GM23248 (cell line): ENCODE data around the gene HTT. TPM values are rescaled to one million over a fixed set of nuclear protein-coding genes. Genes with fewer than 3 reads are reported as not detected.

ENCODE experiments used
- DNase-seq: peaks from one replicate; pipeline ENCODE4 v3.0.0-alpha.2; 2015
- H2AFZ ChIP-seq: fragments of 200-600 bp; sonication (generic); 2 replicates; pipeline ENCODE4 v1.6.1; 2016; ENCODE audit warnings: antibody characterized with exemption
- H3F3A ChIP-seq: fragments of 200-600 bp; sonication (generic); 2 replicates; pipeline ENCODE4 v1.6.1; 2016; ENCODE audit warnings: mild to moderate bottlenecking, antibody characterized with exemption, mixed run types; ENCODE audit not compliant: insufficient read depth
- H3K27ac ChIP-seq: fragments of 200-600 bp; sonication (generic); 2 replicates; pipeline ENCODE4 v1.5.1; 2016; ENCODE audit warnings: mild to moderate bottlenecking
- H3K27me3 ChIP-seq: fragments of 200-600 bp; sonication (generic); replicated peaks from 2 replicates; pipeline ENCODE4 v1.6.1; 2016; ENCODE audit warnings: mild to moderate bottlenecking; ENCODE audit not compliant: insufficient read depth
- H3K36me3 ChIP-seq: fragments of 200-600 bp; sonication (generic); 2 replicates; pipeline ENCODE4 v1.6.1; 2016; ENCODE audit warnings: low read depth, mild to moderate bottlenecking
- H3K4me1 ChIP-seq: fragments of 200-600 bp; sonication (generic); 2 replicates; pipeline ENCODE4 v1.6.1; 2016; ENCODE audit warnings: mild to moderate bottlenecking; ENCODE audit not compliant: insufficient read depth
- H3K4me2 ChIP-seq: fragments of 200-600 bp; sonication (generic); one replicate; pipeline ENCODE4 v1.6.1; 2016; ENCODE audit warnings: mild to moderate bottlenecking; ENCODE audit not compliant: unreplicated experiment
- H3K4me3 ChIP-seq: fragments of 200-600 bp; sonication (generic); 2 replicates; pipeline ENCODE4 v1.5.1; 2016; ENCODE audit warnings: mild to moderate bottlenecking
- H3K79me2 ChIP-seq: fragments of 200-600 bp; sonication (generic); 2 replicates; pipeline ENCODE4 v1.6.1; 2016; ENCODE audit warnings: mild to moderate bottlenecking; ENCODE audit not compliant: insufficient read depth
- H3K9ac ChIP-seq: fragments of 200-600 bp; sonication (generic); 2 replicates; pipeline ENCODE4 v1.6.1; 2016; ENCODE audit warnings: mild to moderate bottlenecking
- H3K9me2 ChIP-seq: fragments of 200-600 bp; sonication (generic); 2 replicates; pipeline ENCODE4 v1.6.1; 2016; ENCODE audit warnings: mixed run types, mild to moderate bottlenecking, moderate library complexity; ENCODE audit not compliant: insufficient read depth
- H3K9me3 ChIP-seq: fragments of 200-600 bp; sonication (generic); one replicate; pipeline ENCODE4 v1.6.1; 2017; ENCODE audit warnings: low read depth
- H4K20me1 ChIP-seq: fragments of 200-600 bp; sonication (generic); 2 replicates; pipeline ENCODE4 v1.6.0; 2016; ENCODE audit not compliant: insufficient read depth
- EZH2 ChIP-seq: fragments of 200-600 bp; sonication (generic); IDR thresholded peaks from 2 replicates; pipeline ENCODE4 v1.6.1; 2018; ENCODE audit warnings: antibody characterized with exemption, mild to moderate bottlenecking; ENCODE audit not compliant: insufficient read depth, poor library complexity, severe bottlenecking
- EZH2phosphoT487 ChIP-seq: fragments of 200-600 bp; sonication (generic); IDR thresholded peaks from 2 replicates; pipeline ENCODE4 v1.6.1; 2018; ENCODE audit warnings: antibody characterized with exemption, moderate library complexity, mild to moderate bottlenecking, low read depth; ENCODE audit not compliant: insufficient read depth
- WGBS, 2 experiments: methylation state at CpG; one replicate each; pipeline ENCODE4 v1.1.6; 2015 to 2017; ENCODE audit warnings: low lambda C conversion rate in 2 of 2, low coverage in 1 of 2; ENCODE audit errors: missing lambda C conversion rate in 2 of 2; 5-methylcytosine and 5-hydroxymethylcytosine counted together
- in situ Hi-C: fragments of 300-500 bp; cut with MboI; formaldehyde crosslinking; loops from 2 replicates; pipeline ENCODE4 v1.15.0; 2020
- polyA plus RNA-seq: library from polyadenylated mRNA; unstranded; fragments of >200 nt; fragmentation: Nextera tagmentation; extraction: Ambion mirVana; gene quantifications from 2 replicates; pipeline ENCODE4 v1.2.1, GENCODE V29; 2016
- total RNA-seq: library from RNA; depleted of rRNA; stranded (reverse); fragments of >200 nt; shearing (Covaris generic); gene quantifications from 2 replicates; pipeline ENCODE4 v1.2.3, GENCODE V29; 2014

The HTT gene
- total and polyA plus RNA-seq, 2 experiments from 2014 or later, result 8.2 to 26.5 TPM

GRCh38 chr4:3238721-3239120 is 164.2 kb downstream of the HTT start:
- no peaks in the 10 kb centered on the region for H3K9me2 ChIP-seq
- no peaks in the 10 kb centered on the region for H3K79me2 ChIP-seq
- no peak for DNase-seq
- H2AFZ ChIP-seq, result no peak overlapping the region
- H3K9ac ChIP-seq, result no peak overlapping the region
- TF ChIP-seq EZH2 (no peak), EZH2phosphoT487 (no peak)
- H3K4me3 ChIP-seq, result no peak overlapping the region
- no peak overlapping the region for H3K27ac ChIP-seq
- H3K36me3 ChIP-seq, result no peaks in the 10 kb centered on the region; the same call in 1 of the 2 replicates
- no peaks in the 10 kb centered on the region for H3K27me3 ChIP-seq
- peaks cover 3% of the 10 kb centered on the region; the same call in 1 of the 2 replicates for H3F3A ChIP-seq
- H4K20me1 ChIP-seq, result no peaks in the 10 kb centered on the region
- WGBS, 2 experiments, result 88 to 89% methylated on average over 18 of the region's 18 CpGs
- in situ Hi-C loops, result no loop called here
- no peak overlapping the region for H3K4me2 ChIP-seq
- no peaks in the 10 kb centered on the region for H3K4me1 ChIP-seq
- H3K9me3 ChIP-seq, result no peaks in the 10 kb centered on the region

GRCh38 chr4:3239303-3239702 is 164.8 kb downstream of the HTT start:
- Histone ChIP-seq H3K9ac (no peak overlapping the region), H3K9me2 (no peaks in the 10 kb centered on the region), H3K27me3 (no peaks in the 10 kb centered on the region), H4K20me1 (no peaks in the 10 kb centered on the region), H3F3A (peaks cover 3% of the 10 kb centered on the region; the same call in 1 of the 2 replicates), H3K36me3 (no peaks in the 10 kb centered on the region; the same call in 1 of the 2 replicates), H3K4me3 (no peak overlapping the region), H3K79me2 (no peaks in the 10 kb centered on the region), H3K9me3 (no peaks in the 10 kb centered on the region), H2AFZ (no peak overlapping the region), H3K27ac (no peak overlapping the region), H3K4me1 (no peaks in the 10 kb centered on the region), H3K4me2 (no peak overlapping the region)
- WGBS, 2 experiments, result 97 to 99% methylated on average over 11 of the region's 11 CpGs
- in situ Hi-C loops, result no loop called here
- no peak for DNase-seq
- TF ChIP-seq EZH2phosphoT487 (no peak), EZH2 (no peak)

DNA sequence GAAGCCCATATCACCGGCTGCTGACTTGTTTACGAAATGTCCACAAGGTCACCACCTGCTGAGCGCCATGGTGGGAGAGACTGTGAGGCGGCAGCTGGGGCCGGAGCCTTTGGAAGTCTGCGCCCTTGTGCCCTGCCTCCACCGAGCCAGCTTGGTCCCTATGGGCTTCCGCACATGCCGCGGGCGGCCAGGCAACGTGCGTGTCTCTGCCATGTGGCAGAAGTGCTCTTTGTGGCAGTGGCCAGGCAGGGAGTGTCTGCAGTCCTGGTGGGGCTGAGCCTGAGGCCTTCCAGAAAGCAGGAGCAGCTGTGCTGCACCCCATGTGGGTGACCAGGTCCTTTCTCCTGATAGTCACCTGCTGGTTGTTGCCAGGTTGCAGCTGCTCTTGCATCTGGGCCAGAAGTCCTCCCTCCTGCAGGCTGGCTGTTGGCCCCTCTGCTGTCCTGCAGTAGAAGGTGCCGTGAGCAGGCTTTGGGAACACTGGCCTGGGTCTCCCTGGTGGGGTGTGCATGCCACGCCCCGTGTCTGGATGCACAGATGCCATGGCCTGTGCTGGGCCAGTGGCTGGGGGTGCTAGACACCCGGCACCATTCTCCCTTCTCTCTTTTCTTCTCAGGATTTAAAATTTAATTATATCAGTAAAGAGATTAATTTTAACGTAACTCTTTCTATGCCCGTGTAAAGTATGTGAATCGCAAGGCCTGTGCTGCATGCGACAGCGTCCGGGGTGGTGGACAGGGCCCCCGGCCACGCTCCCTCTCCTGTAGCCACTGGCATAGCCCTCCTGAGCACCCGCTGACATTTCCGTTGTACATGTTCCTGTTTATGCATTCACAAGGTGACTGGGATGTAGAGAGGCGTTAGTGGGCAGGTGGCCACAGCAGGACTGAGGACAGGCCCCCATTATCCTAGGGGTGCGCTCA is 165.8 kb downstream of the HTT start:
- H3K9me2 ChIP-seq, result no peaks in the 10 kb centered on the region
- no peaks in the 10 kb centered on the region for H3K79me2 ChIP-seq
- no peaks in the 10 kb centered on the region; the same call in 1 of the 2 replicates for H3K36me3 ChIP-seq
- no peak overlapping the region for H2AFZ ChIP-seq
- no peaks in the 10 kb centered on the region for H3K27me3 ChIP-seq
- TF ChIP-seq EZH2phosphoT487, result no peak
- TF ChIP-seq EZH2, result no peak
- in situ Hi-C loops, result no loop called here
- H3F3A ChIP-seq, result peaks cover 3% of the 10 kb centered on the region; the same call in 1 of the 2 replicates
- H3K4me2 ChIP-seq, result no peak overlapping the region
- H3K9ac ChIP-seq, result no peak overlapping the region
- no peak for DNase-seq
- no peak overlapping the region for H3K4me3 ChIP-seq
- H4K20me1 ChIP-seq, result no peaks in the 10 kb centered on the region
- H3K4me1 ChIP-seq, result no peaks in the 10 kb centered on the region
- no peak overlapping the region for H3K27ac ChIP-seq
- no peaks in the 10 kb centered on the region for H3K9me3 ChIP-seq
- 83 to 86% methylated on average over 29 of the region's 29 CpGs for WGBS, 2 experiments

DNA sequence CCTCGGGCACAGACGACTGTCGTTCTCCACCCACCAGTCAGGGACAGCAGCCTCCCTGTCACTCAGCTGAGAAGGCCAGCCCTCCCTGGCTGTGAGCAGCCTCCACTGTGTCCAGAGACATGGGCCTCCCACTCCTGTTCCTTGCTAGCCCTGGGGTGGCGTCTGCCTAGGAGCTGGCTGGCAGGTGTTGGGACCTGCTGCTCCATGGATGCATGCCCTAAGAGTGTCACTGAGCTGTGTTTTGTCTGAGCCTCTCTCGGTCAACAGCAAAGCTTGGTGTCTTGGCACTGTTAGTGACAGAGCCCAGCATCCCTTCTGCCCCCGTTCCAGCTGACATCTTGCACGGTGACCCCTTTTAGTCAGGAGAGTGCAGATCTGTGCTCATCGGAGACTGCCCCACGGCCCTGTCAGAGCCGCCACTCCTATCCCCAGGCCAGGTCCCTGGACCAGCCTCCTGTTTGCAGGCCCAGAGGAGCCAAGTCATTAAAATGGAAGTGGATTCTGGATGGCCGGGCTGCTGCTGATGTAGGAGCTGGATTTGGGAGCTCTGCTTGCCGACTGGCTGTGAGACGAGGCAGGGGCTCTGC is 166.5 kb downstream of the HTT start:
- no peaks in the 10 kb centered on the region for H4K20me1 ChIP-seq
- no peaks in the 10 kb centered on the region for H3K9me3 ChIP-seq
- no peak overlapping the region for H3K4me3 ChIP-seq
- H3K9ac ChIP-seq, result no peak overlapping the region
- in situ Hi-C loops, result no loop called here
- no peak for DNase-seq
- H3K9me2 ChIP-seq, result no peaks in the 10 kb centered on the region
- H3K4me1 ChIP-seq, result no peaks in the 10 kb centered on the region
- no peak overlapping the region for H2AFZ ChIP-seq
- WGBS, 2 experiments, result 83 to 86% methylated on average over 13 of the region's 13 CpGs
- TF ChIP-seq EZH2 (no peak), EZH2phosphoT487 (no peak)
- no peak overlapping the region for H3K27ac ChIP-seq
- H3K79me2 ChIP-seq, result no peaks in the 10 kb centered on the region
- no peaks in the 10 kb centered on the region for H3K27me3 ChIP-seq
- H3K4me2 ChIP-seq, result no peak overlapping the region
- no peaks in the 10 kb centered on the region; the same call in 1 of the 2 replicates for H3K36me3 ChIP-seq
- H3F3A ChIP-seq, result peaks cover 3% of the 10 kb centered on the region; the same call in 1 of the 2 replicates
